D721Med (cell line): ENCODE results near the gene IRX4.

Experiments
- DNase-seq: peaks from one replicate; pipeline ENCODE4 v3.0.0; 2011; ENCODE audit warnings: low spot score; ENCODE audit not compliant: insufficient read length
- FAIRE-seq: peaks from 2 replicates; lab custom pipeline; 2011; peaks lifted over from hg19 to GRCh38; lab: Jason Lieb, UNC
- CTCF ChIP-seq: IDR thresholded peaks from 2 replicates; pipeline ENCODE4 v1.5.1; 2012; ENCODE audit warnings: mild to moderate bottlenecking, control low read depth; ENCODE audit not compliant: insufficient read depth; ENCODE audit errors: missing control alignments

IRX4 gene

GRCh38 chr5:1881098-1881572, 1.6 kb downstream of the IRX4 start:
- FAIRE-seq (no peak), DNase-seq (no peak)
- no peak for TF ChIP-seq CTCF

GRCh38 chr5:1880377-1881025, 2.2 kb downstream of the IRX4 start:
- no peak for FAIRE-seq
- no peak for TF ChIP-seq CTCF

GRCh38 chr5:1879292-1880263, 3.1 kb downstream of the IRX4 start:
- TF ChIP-seq CTCF: no peak
- FAIRE-seq (no peak), DNase-seq (no peak)

More at GRCh38 chr5:1880377-1881025, 2.2 kb downstream of the IRX4 start:
- DNase-seq: no peak

- FAIRE-seq: no peak
Observed at GRCh38 chr5:1878050-1878849, 4.5 kb downstream of the IRX4 start.

GRCh38 chr5:1877103-1878049, 5.3 kb downstream of the IRX4 start:
- TF ChIP-seq CTCF: no peak
- no peak for DNase-seq
- no peak for FAIRE-seq

More at GRCh38 chr5:1878050-1878849, 4.5 kb downstream of the IRX4 start:
- no peak for TF ChIP-seq CTCF
- DNase-seq: no peak

- TF ChIP-seq CTCF: no peak
- FAIRE-seq: no peak
- no peak for DNase-seq
Observed at GRCh38 chr5:1876660-1877064, 6.1 kb downstream of the IRX4 start.
